Peyer's patch (tissue), 4 donors: ENCODE measurements around the gene PITX1. TPM values are rescaled to one million over a fixed set of nuclear protein-coding genes. Genes with fewer than 3 reads are reported as not detected.

Source experiments
- DNase-seq, 3 donors: peaks; one replicate each; pipeline ENCODE4 v3.0.0-alpha.2; 2017 to 2019
- H3K27ac ChIP-seq, 4 donors: fragments of 200-600 bp; sonication (generic); one replicate each; pipeline ENCODE4 v1.5.1; 2016 to 2019
- H3K27me3 ChIP-seq, 2 donors: fragments of 200-600 bp; sonication (generic); one replicate each; pipeline ENCODE4 v1.5.1; 2019
- H3K36me3 ChIP-seq, 3 donors: fragments of 200-600 bp; sonication (generic); one replicate each; pipeline ENCODE4 v1.5.1; 2016 to 2019
- H3K4me1 ChIP-seq, 4 donors: fragments of 200-600 bp; sonication (generic); one replicate each; pipeline ENCODE4 v1.5.1; 2016 to 2019
- H3K4me3 ChIP-seq, 4 donors: fragments of 200-600 bp; sonication (generic); 1 replicate in 3 of 4; 2 replicates in 1 of 4; pipeline ENCODE4 v1.5.1; 2016 to 2019; ENCODE audit warnings: mild to moderate bottlenecking in 1 of 4
- H3K9me3 ChIP-seq, 4 donors: fragments of 200-600 bp; sonication (generic); one replicate each; pipeline ENCODE4 v1.5.1; 2016 to 2019; ENCODE audit warnings: mild to moderate bottlenecking in 1 of 4
- POLR2A ChIP-seq, 2 donors: fragments of 450-650 bp; IDR thresholded peaks; one replicate each; pipeline ENCODE4 v1.5.1; 2017; ENCODE audit warnings: antibody characterized with exemption in 2 of 2, mild to moderate bottlenecking in 2 of 2, moderate library complexity in 2 of 2
- total RNA-seq, 4 donors: library from RNA; depleted of rRNA; stranded (reverse); fragments of >200 nt; gene quantifications; one replicate each; pipeline ENCODE4 v1.1.0, GENCODE V29; 2016
- TF ChIP-seq, protein P1 (sequence below), 6 experiments: fragments of 450-650 bp in 4 of 6; fragments of 200-600 bp in 2 of 6; sonication (generic) in 1 of 6; IDR thresholded peaks; one replicate each; pipeline ENCODE4 v1.5.1; 2017 to 2019; ENCODE audit warnings: antibody characterized with exemption in 6 of 6, mild to moderate bottlenecking in 3 of 6, moderate library complexity in 1 of 6

The PITX1 gene
- total RNA-seq, 4 donors from 2014 or later: 0.88 to 4.2 (median 2.5) TPM

DNA sequence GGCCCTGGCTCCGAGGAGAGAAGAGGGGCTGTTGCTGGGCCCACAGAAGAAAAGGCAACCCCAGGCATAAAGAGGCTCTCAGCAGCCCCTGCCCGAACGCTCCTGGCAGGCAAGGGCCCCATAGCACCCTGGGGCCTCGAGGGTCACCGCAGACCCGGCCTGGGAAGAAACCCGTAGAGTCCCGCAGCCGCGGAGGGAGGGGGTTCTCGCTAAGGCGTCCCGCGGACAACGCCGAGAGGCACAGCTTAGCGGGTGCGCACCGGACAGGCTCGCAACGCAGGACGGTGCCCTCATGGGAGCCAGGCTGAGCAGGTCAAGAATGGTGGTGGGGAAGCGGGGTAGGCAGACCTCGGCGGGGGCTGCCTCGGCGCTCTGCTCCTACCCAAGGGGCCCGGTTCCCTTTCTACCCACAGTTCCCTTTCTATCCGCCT is 6.7 kb downstream of the PITX1 start:
- DNase-seq: no peak
- Histone ChIP-seq H3K4me3 (no peak overlapping the region), H3K36me3 (no peaks in the 10 kb centered on the region), H3K4me1 (peaks cover 0 to 22% (median 6%) of the 10 kb centered on the region in 4 donors), H3K9me3 (peaks cover 0 to 6% (median 0%) of the 10 kb centered on the region in 4 donors), H3K27me3 (peaks cover 0 to 42% of the 10 kb centered on the region in 2 donors), H3K27ac (peak overlapping the region in 1 of 4 donors; percentile 9)
- TF ChIP-seq, protein P1, sequence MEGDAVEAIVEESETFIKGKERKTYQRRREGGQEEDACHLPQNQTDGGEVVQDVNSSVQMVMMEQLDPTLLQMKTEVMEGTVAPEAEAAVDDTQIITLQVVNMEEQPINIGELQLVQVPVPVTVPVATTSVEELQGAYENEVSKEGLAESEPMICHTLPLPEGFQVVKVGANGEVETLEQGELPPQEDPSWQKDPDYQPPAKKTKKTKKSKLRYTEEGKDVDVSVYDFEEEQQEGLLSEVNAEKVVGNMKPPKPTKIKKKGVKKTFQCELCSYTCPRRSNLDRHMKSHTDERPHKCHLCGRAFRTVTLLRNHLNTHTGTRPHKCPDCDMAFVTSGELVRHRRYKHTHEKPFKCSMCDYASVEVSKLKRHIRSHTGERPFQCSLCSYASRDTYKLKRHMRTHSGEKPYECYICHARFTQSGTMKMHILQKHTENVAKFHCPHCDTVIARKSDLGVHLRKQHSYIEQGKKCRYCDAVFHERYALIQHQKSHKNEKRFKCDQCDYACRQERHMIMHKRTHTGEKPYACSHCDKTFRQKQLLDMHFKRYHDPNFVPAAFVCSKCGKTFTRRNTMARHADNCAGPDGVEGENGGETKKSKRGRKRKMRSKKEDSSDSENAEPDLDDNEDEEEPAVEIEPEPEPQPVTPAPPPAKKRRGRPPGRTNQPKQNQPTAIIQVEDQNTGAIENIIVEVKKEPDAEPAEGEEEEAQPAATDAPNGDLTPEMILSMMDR (IDR thresholded peaks at IDR 0.05): no peak
- TF ChIP-seq POLR2A (IDR thresholded peaks at IDR 0.05): no peak

DNA sequence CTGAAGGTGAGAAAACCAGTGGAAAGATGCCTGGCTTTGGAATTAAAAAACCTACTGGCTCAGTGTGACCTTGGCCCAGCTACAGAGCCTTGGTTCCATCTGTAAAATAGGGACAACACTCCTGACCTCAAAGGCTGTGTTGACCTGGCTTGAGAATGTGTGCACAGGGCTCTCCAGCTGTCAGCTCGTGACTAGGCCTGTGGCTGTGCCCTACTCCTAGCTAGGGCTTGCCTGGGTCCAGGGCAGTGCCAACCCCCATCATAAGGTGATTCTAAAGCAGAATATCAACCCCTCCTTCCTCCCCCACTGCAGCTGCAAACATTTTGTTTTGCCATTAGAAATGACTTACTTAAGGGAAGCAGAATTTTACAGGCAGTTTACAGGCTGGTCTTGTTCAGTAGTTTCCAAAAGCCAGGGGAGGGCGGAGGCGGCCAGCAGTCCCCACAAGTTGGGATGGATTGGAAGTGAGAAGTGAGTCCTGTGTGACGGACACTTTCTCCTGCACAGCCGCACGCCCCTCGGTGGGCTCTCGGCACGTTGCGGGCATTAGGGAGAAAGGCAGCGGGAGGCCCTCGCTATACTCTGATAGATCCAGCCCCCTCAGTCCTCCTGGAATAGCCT is 7.3 kb downstream of the PITX1 start:
- H3K27me3 ChIP-seq: peaks cover 0 to 42% of the 10 kb centered on the region in 2 donors
- no peak overlapping the region for H3K4me3 ChIP-seq
- H3K36me3 ChIP-seq: no peaks in the 10 kb centered on the region
- H3K4me1 ChIP-seq: peaks cover 0 to 22% (median 6%) of the 10 kb centered on the region in 4 donors
- DNase-seq: no peak
- no peak for TF ChIP-seq POLR2A (IDR thresholded peaks at IDR 0.05)
- TF ChIP-seq, protein P1 (IDR thresholded peaks at IDR 0.05): no peak
- H3K9me3 ChIP-seq: peaks cover 0 to 6% (median 0%) of the 10 kb centered on the region in 4 donors
- H3K27ac ChIP-seq: peak overlapping the region in 1 of 4 donors; percentile 9

DNA sequence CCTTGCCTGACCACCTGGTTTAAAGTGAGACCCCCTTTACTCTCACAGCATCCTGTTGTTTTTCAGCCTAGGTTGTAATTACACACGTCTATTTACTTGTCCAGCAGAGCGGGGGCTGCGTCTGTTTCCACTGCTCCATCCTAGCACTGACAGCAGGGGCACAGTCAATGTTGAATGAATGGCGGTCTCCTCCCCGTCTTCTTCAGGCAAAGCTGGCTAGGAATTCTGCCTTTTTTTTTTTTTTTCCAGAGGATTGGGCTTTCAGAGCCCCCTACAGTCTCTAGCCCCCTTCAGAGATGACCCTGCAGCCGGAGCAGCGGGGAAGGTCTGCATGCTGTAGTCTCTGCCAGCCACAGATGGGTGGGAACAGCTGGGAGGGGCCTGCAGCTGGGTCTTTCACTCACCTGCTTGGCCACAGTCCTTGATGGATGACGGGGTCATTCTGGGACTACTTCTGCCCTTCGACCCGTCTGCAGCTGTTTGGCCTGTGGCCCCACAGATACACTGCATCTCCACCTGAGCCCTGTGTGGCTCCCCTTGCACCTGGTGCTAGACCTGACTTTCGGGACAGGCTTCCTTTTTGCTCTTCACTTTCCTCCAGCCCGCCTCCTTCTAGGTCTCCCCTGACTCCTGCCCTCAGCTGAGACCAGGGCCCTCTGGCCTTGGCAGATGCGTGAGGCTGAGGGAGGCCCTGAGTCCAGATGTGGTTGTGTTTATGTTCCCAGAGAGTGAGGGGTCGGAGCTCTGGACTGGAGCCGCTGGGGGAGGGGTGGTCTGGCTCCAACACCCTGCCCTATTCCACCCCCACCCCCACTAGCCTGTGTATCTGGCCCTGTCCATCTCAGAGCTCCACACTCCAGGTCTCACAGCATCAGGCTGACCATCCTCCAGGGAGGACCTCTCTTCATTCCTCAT is 8.0 kb downstream of the PITX1 start:
- H3K27me3 ChIP-seq: peaks cover 0 to 34% of the 10 kb centered on the region in 2 donors

DNA sequence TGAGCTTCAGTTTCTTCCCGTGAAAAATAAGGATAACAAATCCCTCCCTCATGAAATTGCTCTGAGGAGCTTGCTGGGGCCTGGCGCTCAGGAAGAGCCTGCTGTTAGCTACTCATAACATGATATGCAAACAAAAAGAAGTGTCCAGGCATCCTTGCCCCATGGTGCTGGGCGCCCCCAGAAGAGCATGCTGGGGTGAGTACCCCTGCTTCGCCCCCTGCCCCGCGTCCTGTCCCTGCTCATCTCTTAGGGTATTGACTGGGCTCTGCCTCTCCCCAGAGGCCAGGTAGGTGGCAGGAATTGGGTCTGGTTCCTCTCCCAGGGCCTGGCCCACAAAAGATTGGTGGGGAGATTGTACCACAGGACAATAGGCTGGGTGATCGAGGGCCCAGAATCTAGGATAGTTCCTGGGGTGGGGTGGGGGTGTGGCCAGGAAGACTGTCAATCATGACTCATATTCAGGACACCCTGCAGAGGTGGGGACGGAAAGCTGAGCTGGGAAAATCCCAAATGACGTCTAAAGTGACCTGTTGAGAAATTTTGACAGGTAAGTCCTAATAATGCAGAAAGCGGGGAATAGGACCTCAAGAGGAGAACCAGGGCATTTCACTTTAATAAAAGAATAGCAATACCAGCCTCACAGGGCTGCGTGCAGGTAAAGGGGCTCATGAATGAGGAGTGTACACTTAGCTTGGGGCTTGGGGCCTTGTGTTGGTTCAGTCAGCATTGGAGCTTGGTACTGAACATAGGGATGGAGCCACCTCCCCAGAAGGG is 8.9 kb downstream of the PITX1 start:
- H3K27me3 ChIP-seq: peaks cover 0 to 26% of the 10 kb centered on the region in 2 donors
- H3K4me1 ChIP-seq: peaks cover 0 to 9% (median 0%) of the 10 kb centered on the region in 4 donors
- no peak for TF ChIP-seq POLR2A (IDR thresholded peaks at IDR 0.05)
- TF ChIP-seq, protein P1 (IDR thresholded peaks at IDR 0.05): no peak
- peaks cover 0 to 6% (median 0%) of the 10 kb centered on the region in 4 donors for H3K9me3 ChIP-seq
- H3K27ac ChIP-seq: no peak overlapping the region
- DNase-seq: no peak
- no peak overlapping the region for H3K4me3 ChIP-seq
- H3K36me3 ChIP-seq: no peaks in the 10 kb centered on the region

More for the DNA sequence above, 8.0 kb downstream of the PITX1 start:
- Histone ChIP-seq H3K27ac (no peak overlapping the region), H3K36me3 (no peaks in the 10 kb centered on the region), H3K9me3 (peaks cover 0 to 6% (median 0%) of the 10 kb centered on the region in 4 donors), H3K4me3 (no peak overlapping the region), H3K4me1 (peaks cover 0 to 16% (median 2%) of the 10 kb centered on the region in 4 donors)
- TF ChIP-seq, protein P1 (IDR thresholded peaks at IDR 0.05): no peak
- TF ChIP-seq POLR2A (IDR thresholded peaks at IDR 0.05): no peak
- no peak for DNase-seq
